ENCODE data around the gene CAMTA1. TPM values are rescaled to one million over a fixed set of nuclear protein-coding genes. Genes with fewer than 3 reads are reported as not detected.
A peak's percentile ranks its signal among the peaks of the same experiment; 100 is the strongest.

The CAMTA1 gene
- polyA plus RNA-seq, 1 donor (not counting 4 experiments of a cell fraction or from before 2014, with no cell fraction given): 51.4 TPM

DNA sequence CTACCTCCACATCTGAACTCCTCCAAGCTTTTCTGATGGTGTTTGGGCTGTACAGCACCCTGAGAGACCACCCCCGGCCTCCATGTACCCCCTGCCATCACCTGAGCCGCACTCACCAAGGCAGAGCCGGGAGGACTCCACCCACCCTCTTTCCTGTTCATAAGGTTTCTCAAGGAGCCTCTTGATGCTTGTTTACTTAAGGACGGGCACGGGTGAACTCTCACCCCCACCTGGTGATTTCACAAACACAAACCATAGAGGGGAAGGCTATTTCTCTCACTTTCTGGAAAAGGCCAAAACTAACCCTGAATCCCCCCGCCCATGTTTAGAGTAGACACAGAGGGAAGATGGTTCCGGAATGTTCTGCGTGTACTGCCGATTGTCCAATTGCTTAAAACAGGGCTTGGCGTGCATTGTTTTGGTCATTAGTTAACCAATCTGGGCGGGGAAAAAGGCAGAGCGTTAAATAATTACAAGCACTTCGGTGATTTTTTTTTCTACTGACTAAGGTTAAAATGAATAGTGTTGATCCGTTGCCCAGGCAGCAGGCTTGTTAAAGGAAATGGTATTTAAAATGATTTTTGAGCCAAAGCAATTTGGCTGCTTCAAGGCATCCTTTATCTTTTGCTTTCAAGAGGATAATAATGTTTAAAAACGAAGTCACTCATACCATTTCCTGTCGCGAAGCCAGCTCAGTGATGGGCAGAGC lies 706.0 kb downstream of the CAMTA1 start:
- H3K4me3 ChIP-seq (ENCODE audit: control insufficient read depth in 2 of 3, extremely low read depth in 1 of 3, insufficient read depth in 2 of 3, low read depth in 1 of 3, low read length in 3 of 3): no peak overlapping the region
- H3K27ac ChIP-seq (ENCODE audit: control insufficient read depth, insufficient read depth, low read length): no peak overlapping the region
- H3K4me1 ChIP-seq (ENCODE audit: control insufficient read depth, extremely low read depth, insufficient read depth, low read length): peaks cover 9% of the 10 kb centered on the region
- H3K36me3 ChIP-seq (ENCODE audit: control insufficient read depth in 2 of 2, extremely low read depth in 1 of 2, insufficient read depth in 2 of 2, low read length in 2 of 2): no peaks in the 10 kb centered on the region
- DNase-seq (ENCODE audit: low read depth, low spot score) (no peak), FAIRE-seq (no peak)
- no peak overlapping the region for H2AFZ ChIP-seq (ENCODE audit: control insufficient read depth, low read length)
- no peak for TF ChIP-seq EZH2 (IDR thresholded peaks at IDR 0.05; ENCODE audit: low read length)
- TF ChIP-seq, protein P1, sequence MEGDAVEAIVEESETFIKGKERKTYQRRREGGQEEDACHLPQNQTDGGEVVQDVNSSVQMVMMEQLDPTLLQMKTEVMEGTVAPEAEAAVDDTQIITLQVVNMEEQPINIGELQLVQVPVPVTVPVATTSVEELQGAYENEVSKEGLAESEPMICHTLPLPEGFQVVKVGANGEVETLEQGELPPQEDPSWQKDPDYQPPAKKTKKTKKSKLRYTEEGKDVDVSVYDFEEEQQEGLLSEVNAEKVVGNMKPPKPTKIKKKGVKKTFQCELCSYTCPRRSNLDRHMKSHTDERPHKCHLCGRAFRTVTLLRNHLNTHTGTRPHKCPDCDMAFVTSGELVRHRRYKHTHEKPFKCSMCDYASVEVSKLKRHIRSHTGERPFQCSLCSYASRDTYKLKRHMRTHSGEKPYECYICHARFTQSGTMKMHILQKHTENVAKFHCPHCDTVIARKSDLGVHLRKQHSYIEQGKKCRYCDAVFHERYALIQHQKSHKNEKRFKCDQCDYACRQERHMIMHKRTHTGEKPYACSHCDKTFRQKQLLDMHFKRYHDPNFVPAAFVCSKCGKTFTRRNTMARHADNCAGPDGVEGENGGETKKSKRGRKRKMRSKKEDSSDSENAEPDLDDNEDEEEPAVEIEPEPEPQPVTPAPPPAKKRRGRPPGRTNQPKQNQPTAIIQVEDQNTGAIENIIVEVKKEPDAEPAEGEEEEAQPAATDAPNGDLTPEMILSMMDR (optimal IDR thresholded peaks at IDR 0.05 in 1 of 3, IDR thresholded peaks at IDR 0.05 in 1 of 3, conservative IDR thresholded peaks at IDR 0.05 in 1 of 3; ENCODE audit: extremely low read depth in 1 of 3, insufficient read depth in 2 of 3, low read length in 3 of 3): no peak
- peak overlapping the region; percentile 58 for H3K4me2 ChIP-seq (ENCODE audit: control insufficient read depth, extremely low read depth, insufficient read depth, low read depth, low read length)
- H3K9me3 ChIP-seq (ENCODE audit: control insufficient read depth, low read depth, low read length): no peaks in the 10 kb centered on the region
- H4K20me1 ChIP-seq (ENCODE audit: control insufficient read depth, extremely low read depth, insufficient read depth, low read length): no peaks in the 10 kb centered on the region
- H3K79me2 ChIP-seq (ENCODE audit: control insufficient read depth, insufficient read depth, low read length): no peaks in the 10 kb centered on the region
- H3K9me1 ChIP-seq (ENCODE audit: control insufficient read depth, extremely low read depth, insufficient read depth, low read length): no peaks in the 10 kb centered on the region
- peaks cover 12% of the 10 kb centered on the region for H3K27me3 ChIP-seq (ENCODE audit: control insufficient read depth, extremely low read depth, insufficient read depth, low read length)
- H3K9ac ChIP-seq (ENCODE audit: control insufficient read depth, extremely low read depth, insufficient read depth, low read length): no peak overlapping the region
- dilution Hi-C loops (cut with MboI; ENCODE audit: extremely low pct_ligation_motif_present, low sequenced_read_pairs): no loop called here

DNA sequence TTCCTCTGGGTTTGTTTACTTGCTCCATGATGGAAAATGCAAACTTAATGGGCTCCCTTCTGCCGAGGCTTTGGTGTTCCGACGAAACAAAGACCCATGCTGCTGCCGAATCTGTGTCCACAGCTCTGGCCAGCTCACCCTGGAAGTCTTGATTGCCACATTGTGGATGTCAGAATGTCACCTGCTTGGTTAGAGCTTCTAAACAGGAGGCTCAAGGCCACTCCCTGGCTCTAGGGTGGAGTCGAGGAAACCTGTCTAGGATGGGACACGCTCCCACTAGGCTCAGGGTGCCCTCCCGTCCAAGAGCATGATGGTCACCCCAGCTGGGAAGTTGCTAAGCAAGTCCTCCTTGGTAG lies 706.5 kb downstream of the CAMTA1 start:
- H3K36me3 ChIP-seq (ENCODE audit: control insufficient read depth in 2 of 2, extremely low read depth in 1 of 2, insufficient read depth in 2 of 2, low read length in 2 of 2): no peaks in the 10 kb centered on the region
- TF ChIP-seq EZH2 (IDR thresholded peaks at IDR 0.05; ENCODE audit: low read length): no peak
- TF ChIP-seq, protein P1 (optimal IDR thresholded peaks at IDR 0.05 in 1 of 3, IDR thresholded peaks at IDR 0.05 in 1 of 3, conservative IDR thresholded peaks at IDR 0.05 in 1 of 3; ENCODE audit: extremely low read depth in 1 of 3, insufficient read depth in 2 of 3, low read length in 3 of 3): no peak
- no peaks in the 10 kb centered on the region for H3K9me1 ChIP-seq (ENCODE audit: control insufficient read depth, extremely low read depth, insufficient read depth, low read length)
- peak overlapping the region; percentile 58 for H3K4me2 ChIP-seq (ENCODE audit: control insufficient read depth, extremely low read depth, insufficient read depth, low read depth, low read length)
- no peak overlapping the region for H3K9ac ChIP-seq (ENCODE audit: control insufficient read depth, extremely low read depth, insufficient read depth, low read length)
- peaks cover 17% of the 10 kb centered on the region for H3K27me3 ChIP-seq (ENCODE audit: control insufficient read depth, extremely low read depth, insufficient read depth, low read length)
- no peaks in the 10 kb centered on the region for H3K79me2 ChIP-seq (ENCODE audit: control insufficient read depth, insufficient read depth, low read length)
- H3K4me3 ChIP-seq (ENCODE audit: control insufficient read depth in 2 of 3, extremely low read depth in 1 of 3, insufficient read depth in 2 of 3, low read depth in 1 of 3, low read length in 3 of 3): no peak overlapping the region
- peaks cover 9% of the 10 kb centered on the region for H3K4me1 ChIP-seq (ENCODE audit: control insufficient read depth, extremely low read depth, insufficient read depth, low read length)
- H3K9me3 ChIP-seq (ENCODE audit: control insufficient read depth, low read depth, low read length): no peaks in the 10 kb centered on the region
- H3K27ac ChIP-seq (ENCODE audit: control insufficient read depth, insufficient read depth, low read length): no peak overlapping the region
- no peak for DNase-seq (ENCODE audit: low read depth, low spot score)
- dilution Hi-C loops (cut with MboI; ENCODE audit: extremely low pct_ligation_motif_present, low sequenced_read_pairs): no loop called here
- H2AFZ ChIP-seq (ENCODE audit: control insufficient read depth, low read length): no peak overlapping the region
- no peaks in the 10 kb centered on the region for H4K20me1 ChIP-seq (ENCODE audit: control insufficient read depth, extremely low read depth, insufficient read depth, low read length)
- FAIRE-seq: no peak

Data from keratinocyte (primary cell).